Bone marrow (tissue), 2 donors: ENCODE measurements around the gene ZNF672.

ENCODE experiments used
- DNase-seq, 2 donors: peaks; one replicate each; lab custom pipeline; 2025; lab: John Stamatoyannopoulos, UW

ZNF672 gene

DNA sequence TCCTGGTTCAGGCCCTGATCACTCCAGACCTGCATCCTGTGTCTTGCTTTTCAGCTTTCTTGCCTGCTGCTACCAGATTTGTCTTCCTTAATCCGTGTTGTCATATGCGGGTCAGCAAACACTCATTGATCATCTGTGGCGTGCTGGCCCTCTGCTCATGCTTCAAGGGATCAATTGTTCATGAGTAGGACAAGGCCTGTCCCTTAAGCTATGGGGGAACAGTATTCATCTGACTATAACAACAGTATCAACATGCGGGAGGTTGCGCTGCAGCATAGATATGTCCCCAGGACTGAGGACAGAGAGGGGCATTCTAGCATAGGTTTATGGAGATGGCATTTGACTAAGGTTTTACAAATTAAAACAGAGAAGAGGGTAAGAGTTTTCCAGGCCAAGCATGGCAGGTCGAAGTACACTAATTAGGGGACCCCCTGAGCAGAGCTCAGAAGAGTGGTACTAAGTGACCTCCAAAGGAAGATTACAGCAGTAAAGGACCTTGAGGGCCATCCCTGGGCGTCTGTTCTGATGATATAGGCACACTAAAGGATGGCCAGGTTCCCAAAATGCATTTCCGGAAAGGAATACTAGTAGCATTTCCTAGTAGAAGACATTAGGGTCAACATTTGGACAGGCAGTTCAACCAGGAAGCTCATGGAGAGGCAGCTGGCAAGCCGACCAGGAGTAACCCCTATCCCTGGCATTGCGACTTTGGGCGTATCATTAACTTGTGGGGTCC is 811 bp upstream of the ZNF672 start:
- DNase-seq: no peak

DNA sequence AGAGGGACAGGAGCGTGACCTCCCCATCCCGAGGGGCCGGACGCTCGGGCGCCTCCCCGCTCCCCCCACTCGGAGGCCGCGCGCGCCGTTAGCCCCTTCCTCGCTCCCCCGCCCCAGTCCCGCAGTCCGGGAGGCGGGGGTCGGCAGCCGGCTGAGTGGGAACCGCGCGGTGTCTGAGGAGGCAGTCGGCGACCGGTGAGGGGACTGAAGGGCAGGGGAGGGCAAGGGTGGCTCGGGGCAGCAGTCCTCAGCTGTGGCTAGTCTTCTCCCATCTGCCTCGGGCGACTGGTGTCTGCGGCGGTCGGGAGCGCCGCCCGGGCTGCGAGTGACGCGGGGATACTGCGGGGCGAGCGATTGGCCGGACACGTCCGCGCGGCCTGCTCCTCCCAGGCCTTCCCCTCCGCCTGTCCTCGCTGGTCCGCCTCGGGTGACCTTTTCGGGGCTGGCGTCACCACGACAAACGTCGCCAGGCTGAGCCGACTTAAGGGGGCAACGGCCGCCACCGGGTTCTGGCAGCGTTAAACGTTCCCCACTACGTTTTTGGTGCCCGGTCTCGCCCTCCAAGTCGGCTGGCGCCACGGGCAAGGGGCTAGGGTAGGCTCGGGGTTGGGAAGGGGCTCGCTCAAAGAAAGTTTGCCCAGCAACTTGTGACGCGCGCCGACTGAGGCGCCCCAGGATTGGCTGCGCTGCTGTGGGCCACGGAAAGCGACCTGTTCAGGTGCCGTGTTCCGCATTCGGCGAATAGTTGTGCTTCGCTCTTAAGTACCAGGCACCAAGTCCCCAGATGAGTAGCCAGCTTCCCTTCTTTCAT is 538 bp downstream of the ZNF672 start:
- peak; percentile 63 to 90 for DNase-seq

DNA sequence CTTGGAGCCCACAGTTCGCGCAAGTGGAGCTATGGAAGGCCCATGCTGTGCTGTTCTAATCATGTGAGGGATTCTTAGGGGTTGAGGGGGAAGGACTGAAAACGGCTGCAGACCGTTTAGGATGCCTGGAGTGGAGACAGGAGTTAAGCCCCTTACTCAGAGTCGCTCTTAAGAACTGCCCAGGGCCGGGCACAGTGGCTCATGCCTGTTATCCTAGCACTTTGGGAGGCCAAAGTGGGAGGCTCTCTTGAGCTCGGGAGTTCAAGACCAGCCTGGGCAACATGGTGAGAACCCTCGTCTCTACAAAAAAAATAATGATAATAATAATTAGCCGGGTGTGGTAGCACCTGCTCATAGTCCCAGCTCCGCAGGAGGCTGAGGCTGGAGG is 1.1 kb downstream of the ZNF672 start:
- DNase-seq: no peak

DNA sequence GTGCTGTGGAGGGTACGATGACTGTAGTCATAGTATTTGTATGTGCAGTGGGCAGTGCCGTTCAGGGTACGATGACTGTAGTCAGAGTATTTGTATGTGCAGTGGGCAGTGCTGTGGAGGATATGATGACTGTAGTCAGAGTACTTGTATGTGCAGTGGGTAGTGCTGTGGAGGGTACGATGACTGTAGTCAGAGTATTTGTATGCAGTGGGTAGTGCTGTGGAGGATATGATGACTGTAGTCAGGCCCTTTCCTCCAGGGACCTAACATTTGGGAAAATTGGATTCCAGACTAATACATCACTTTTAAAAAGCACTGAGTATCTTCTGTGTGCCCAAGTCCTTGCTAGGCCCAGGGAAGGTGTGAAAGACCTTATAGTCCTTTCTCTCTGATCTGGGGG is 2.9 kb downstream of the ZNF672 start:
- no peak for DNase-seq

DNA sequence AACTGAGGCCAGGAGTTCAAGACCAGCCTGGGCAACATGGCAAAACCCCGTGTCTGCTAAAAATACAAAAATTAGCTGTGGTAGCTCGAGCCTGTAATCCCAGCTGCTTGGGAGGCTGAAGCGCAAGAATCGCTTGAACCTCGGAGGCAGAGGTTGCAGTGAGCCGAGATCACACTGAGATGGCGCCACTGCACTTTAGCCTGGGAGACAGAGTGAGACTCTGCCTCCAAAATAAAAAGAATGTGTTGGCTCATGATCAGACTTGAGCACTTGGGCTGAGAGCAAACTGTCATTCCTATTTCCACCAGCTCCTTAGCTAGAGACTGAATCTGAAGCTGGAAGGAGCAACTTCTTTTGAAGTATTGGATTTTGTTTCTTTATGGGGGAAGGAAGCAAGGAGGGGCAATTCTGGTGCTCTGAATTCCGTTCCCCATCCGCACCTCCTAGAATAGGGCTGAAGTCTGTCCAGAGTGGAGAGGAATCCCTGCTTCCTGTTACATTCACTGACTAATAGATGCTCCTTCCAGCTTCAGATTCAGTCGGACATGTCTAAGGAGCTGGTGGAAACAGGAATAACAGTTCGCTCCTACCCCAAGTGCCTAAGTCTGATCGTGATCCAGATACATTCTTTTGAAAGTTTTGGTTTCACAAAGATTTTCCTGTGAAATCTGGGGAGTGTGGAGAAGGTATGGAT is 3.8 kb downstream of the ZNF672 start:
- peak in 1 of 2 donors; percentile 11 for DNase-seq

DNA sequence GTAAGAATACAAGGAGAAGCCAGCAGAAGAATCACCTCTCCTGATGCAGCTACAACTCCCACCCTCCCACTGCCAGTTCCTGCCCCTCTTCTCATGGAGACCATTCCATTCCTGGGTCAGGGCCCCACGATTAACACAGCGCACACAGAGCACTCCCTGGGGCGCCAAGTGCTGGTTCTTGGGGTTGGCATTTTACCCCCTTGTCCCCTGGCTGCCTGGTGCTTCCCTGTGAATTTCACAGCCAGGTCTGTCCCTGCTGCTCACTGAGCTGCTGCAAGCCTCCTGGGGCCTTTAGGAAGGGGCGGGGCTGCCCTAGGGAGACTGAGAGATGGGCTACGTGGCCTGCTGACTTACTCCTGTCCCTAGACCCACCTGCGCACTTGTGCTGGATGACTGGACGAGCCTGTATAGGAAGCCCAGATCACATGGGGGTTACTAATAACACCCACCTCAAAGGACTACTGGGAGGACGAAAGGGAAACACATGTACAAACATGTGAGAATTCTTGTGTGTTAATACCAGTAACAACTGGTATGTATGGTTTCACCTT is 4.8 kb downstream of the ZNF672 start:
- DNase-seq: no peak

DNA sequence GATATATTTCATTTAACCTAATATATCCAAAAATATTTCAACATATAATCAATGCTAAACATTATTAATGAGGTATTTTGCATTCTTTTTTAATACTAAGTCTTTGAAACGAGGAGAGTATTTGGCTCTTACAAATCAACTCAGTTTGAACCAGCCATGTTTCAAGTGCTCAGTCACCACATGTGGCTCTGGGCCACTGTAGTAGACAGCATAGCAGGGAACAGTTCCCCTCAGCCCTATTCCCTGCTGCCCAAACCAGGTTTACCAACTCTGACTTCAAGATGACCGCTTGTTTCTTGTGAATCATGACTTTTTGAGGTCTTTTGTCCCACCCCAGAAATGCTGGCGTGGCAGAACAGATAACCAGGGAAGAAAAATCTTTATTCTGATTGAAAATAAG is 5.7 kb downstream of the ZNF672 start:
- no peak for DNase-seq

DNA sequence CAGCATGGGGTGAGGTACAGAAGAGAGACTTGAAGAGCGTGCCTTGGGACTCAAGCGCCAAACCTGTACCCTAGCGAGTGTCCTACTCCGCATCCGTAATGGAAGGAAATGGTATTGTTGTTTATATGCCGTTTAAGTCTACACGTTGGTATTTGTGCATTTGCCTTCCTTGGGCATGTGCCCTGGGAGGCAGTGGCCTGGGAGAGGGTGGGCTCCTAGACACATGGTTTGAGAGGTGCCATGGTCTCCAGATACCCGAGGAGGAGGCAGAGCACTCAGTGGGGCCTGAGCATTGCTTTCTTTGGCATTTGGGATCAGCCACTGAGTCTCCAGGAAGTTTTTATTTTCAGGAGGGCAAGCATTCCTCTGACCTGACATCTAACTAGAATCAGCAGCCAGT is 6.5 kb downstream of the ZNF672 start:
- DNase-seq: no peak

DNA sequence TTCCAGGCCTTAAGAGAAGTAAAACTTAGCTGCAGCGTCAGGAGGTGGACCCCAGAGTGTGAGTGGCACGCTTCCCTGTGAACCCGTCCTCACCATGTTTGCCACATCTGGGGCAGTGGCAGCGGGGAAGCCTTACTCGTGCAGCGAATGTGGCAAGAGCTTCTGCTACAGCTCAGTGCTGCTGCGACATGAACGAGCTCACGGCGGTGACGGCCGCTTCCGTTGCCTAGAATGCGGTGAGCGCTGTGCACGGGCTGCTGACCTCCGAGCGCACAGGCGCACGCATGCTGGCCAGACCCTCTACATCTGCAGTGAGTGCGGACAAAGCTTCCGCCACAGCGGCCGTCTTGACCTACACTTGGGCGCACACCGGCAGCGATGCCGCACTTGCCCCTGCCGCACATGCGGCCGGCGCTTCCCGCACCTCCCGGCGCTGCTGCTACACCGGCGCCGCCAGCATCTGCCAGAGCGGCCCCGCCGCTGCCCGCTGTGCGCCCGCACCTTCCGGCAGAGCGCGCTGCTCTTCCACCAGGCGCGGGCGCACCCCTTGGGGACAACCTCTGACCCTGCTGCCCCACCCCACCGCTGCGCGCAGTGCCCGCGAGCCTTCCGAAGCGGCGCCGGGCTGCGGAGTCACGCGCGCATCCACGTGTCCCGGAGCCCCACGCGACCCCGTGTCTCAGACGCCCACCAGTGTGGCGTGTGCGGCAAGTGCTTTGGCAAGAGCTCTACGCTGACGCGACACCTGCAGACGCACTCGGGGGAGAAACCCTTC is 9.3 kb downstream of the ZNF672 start:
- no peak for DNase-seq

DNA sequence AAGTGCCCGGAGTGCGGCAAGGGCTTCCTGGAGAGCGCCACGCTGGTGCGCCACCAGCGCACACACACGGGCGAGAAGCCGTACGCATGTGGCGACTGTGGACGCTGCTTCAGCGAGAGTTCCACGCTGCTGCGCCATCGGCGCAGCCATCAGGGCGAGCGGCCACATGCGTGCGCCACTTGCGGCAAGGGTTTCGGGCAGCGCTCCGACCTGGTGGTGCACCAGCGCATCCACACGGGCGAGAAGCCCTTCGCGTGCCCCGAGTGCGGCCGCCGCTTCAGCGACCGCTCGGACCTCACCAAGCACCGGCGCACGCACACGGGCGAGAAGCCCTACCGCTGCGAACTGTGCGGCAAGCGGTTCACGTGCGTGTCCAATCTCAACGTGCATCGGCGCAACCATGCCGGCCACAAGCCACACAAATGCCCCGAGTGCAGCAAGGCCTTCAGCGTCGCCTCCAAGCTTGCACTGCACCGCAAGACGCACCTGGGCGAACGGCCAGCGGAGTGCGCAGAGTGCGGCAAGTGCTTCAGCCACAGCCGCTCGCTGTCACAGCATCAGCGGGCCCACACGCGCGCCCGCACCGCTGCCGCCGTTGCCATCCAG is 10.0 kb downstream of the ZNF672 start:
- no peak for DNase-seq

DNA sequence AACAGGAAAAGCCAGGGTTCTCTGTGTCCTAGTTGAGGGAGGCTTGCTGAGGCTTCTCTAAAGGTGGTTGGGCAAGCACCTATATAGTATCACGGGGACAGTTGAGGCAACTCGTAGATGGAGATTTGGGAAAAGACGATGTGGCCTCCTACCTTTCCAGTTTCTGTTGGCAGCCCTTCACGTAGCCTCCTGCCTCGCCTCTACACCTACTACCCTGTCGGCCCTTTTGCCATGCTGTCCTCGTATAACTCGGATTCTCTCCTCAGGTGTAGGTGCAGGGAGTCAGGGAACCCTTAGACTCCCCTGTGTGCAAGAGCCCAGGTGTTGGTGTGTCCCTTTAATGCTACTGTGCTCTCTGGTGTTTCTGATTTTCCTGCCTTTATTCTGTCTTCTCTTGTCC is 10.6 kb downstream of the ZNF672 start:
- no peak for DNase-seq

DNA sequence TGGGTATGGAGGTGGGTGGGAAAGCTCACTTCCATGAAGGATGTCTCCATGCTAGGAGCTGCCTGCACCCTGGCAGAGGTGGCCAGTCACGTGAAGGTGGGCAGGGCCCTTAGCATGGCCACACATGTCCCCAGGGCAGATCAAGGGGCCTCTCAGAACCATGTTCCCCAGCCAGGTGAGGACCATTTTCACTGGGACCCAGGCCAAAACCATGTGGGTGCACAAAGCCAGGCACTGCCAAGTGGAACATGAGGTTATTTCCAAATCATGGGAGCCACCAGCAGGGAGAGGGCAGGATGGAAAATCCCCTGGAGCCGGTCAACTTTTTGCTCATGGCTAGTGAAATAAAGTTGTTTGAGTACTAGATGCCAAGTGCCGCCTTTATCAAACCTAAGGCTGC is 11.1 kb downstream of the ZNF672 start:
- DNase-seq: no peak

DNA sequence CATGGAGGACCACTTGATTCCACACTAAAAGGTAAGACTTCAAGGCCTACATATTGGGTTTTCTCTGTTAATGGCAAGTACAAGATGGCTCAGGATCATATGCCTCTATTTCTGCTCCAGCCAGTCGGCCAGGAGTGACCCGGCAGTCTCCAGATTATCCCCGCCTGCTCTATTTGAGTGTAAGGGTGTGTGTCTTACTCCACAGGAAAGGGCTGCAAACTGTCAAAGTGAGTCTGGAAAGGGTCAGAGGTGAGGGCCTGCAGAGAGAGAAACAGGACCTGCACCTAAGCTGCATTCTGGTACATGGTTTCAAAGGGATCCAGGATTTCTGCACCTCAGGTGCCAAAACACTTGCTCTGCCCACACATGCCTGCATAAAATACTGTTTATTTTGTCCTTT is 11.6 kb downstream of the ZNF672 start:
- DNase-seq: no peak

DNA sequence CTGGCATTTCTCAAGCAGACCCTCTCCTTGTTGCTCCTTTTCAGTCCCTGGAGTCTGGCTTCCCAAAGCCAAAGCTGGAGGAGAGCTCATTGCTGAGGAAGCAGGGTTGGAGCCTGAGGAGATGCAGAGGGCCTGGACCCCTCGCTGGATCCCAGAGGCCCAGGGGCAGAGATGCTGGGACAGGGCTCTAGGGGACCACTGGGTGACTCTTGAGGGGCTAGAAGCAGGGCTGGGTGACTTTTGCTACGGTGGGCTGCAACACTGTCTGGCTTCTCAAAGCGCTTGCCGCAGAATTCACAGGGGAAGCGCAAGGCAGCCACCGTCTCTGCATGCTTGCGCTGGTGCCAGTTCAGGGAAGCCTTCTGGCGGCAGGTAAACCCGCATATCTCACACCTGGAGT is 12.1 kb downstream of the ZNF672 start:
- no peak for DNase-seq

DNA sequence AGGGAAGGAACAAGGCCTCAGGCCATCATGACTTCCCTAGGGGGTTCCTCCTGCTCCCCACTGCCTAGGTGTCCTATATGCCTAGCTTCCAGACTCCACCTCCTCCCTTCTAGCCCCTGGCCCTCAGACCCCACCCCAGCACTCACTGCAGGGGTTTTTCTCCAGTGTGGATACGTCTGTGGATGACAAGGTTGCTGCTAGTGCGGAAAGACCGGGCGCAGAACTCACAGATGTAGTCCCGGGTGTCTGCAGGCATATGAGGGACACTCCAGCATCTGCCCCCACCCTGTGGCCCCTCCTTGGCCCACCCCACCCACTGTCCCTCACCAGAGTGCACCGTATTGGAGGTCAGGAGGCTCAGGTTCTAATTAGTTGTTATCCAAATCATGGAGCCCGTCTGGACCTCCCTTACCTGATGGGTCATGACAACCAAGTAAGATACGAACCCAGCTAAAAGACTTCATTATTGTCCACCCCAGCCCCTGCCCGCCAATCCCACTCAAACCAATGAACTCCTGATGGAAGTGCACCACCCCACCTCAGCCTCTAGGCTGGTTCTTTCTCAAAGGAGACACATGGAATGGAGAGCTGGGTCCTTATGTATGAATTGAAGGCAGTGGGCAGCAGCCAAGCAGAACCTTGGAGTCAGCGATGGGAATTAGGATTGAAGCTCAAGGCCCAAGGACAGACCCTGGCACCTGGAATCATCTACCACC is 12.7 kb downstream of the ZNF672 start:
- no peak for DNase-seq

DNA sequence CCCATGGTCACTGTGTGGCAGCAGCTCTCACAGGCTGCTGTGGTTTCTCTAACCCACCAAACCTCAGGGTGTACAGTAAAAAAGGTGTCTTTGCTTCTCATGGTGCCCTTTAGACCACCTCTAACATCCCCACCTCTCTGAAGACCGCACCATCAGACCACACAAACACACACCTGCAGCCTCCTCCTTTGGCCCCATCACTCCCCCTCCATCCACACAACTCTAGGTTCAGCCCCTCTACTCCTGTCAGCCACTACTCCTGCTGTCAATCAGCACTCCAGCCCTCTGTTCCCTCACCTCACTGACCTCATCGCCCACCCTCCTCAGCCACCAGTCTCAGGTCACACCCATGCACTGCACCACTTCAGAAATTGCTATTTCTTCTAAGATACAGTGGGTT is 13.4 kb downstream of the ZNF672 start:
- DNase-seq: no peak

DNA sequence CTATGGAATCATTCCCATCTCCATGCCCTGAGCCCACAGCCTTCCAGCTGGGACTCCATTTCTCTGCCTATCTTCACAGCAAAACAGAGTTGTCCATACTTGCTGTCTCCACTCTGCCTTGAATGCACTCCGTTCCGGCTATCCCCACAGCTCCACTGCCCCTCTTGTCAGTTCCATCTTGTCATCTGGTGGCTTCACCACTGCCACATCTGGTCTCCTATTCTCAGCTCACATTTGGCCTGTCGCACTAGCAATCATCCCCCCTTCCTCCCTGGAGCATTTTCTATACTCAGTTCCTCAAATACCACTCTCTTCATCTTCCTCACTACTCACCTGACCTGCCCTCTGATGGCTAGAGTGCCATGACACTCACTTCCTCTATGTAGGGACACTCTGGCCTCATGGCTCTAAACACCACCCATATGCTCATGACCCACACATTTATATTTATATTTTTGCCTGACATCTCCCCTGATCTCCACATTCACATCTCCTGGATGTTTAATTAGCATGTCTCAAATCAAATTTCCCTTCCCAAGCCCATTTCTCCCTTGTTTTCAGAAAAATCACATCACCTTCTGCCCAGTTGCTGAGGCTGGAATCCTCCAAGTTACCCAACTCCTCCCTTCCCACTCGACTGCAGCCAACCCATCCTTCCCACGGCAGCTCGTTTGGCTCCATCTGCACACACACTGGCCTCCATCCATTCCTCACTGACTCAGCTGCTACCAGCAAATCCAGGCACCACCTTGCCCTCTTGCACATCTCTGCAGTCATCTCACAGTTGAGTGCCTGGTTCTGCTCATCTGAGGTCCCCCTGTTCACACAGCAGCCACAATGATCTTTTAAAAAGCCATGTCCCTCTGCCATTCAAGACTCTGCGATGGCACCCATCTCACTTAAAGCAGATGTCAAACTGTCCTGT is 14.7 kb downstream of the ZNF672 start:
- DNase-seq: no peak

DNA sequence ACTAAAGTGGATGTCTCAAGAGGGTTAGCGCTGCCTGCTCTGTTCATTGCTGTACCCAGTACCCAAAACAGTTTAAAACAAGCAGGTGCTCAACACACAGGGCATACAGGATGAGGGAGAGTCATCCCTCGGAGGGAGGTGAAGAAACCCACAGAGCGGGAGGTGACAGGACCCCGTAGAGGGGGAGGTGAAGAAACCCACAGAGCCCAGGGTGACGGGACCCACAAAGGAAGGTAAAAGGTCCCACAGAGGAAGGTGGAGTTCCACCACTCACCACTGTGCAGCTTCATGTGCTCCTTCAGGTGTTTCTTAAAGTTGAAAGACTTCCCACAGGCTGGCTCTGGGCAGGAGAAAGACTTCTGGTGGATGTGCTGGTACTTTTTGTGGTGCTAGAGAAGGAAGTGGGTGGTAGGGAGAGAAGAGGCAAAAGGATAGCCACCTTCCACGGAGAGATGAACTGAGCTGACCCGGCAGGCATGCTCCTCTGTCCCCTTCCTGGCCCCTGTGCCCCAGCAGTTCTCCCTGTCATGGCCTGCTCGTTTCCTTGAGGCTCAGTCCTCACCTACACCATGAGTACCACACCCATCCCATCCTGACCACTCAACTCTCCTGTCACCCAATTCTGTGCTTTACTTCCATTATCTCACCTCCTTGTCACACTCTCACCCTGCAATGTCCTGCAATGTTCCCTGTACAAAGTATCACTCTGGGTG is 15.8 kb downstream of the ZNF672 start:
- no peak for DNase-seq

DNA sequence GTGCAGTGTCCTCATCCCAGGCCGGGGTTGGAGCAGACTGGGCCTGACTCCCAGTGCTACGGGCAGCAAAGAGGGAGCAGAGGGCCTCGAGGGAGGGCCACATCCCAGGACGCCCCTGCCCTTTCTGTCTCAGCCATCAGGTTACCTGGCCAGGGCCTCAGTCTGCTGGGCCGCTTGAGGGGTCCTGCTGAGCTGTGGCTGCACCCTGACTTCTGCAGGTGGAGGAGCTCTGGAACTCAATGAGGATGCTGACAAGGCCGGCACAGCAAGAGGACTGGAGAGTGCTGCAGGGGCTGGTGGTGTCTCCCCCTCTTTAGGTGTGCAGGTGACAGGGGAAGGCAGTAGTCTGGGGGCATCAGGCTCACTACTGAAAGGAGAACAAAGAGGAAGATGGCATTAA is 17.6 kb downstream of the ZNF672 start:
- DNase-seq: no peak
